ENCODE data around the gene LSMEM2. TPM values are rescaled to one million over a fixed set of nuclear protein-coding genes. Genes with fewer than 3 reads are reported as not detected.
"Not testable (repeated sequence)": the region's sequence is repeated elsewhere in the genome, so short reads cannot be mapped to it uniquely, and the experiment has no call there.

Gene LSMEM2
- polyA plus RNA-seq, 1 experiment, result not detected

DNA sequence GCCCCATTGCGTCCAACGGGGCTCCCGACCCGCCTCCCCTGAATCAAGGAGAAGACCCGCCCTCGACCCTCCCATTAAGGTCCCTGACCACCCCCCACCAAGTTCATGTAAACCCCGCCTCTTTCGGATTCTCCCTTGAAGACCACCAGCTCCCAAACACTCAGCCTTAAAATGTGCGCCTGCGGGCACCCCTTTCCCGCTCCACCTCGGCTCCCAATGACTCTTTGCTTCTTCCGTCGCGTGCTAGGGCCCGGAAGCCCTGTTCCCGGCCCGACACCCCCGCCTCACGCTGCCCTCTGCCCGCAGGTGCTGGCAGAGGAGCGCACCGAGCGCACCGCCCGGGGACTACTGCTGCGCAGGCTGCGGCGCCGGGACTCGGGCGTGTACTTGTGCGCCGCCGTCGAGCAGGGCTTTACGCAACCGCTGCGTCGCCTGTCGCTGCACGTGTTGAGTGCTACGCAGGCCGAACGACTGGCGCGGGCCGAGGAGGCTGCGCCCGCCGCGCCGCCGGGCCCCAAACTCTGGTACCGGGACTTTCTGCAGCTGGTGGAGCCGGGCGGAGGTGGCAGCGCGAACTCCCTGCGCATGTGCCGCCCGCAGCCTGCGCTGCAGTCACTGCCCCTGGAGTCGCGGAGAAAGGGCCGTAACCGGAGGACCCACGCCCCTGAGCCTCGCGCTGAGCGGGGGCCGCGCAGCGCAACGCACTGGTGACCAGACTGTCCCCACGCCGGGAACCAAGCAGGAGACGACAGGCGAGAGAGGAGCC, 2.7 kb upstream of the LSMEM2 start:
- Histone ChIP-seq H3K27me3 (ENCODE audit: control insufficient read depth, insufficient read depth, low read length) (no peaks in the 10 kb centered on the region), H3K4me3 (ENCODE audit: low read depth, low read length) (no peak overlapping the region), H3K36me3 (ENCODE audit: control insufficient read depth, insufficient read depth, low read length) (peaks cover 30% of the 10 kb centered on the region)
- ChIA-PET CTCF (interaction anchor here (0.9 to 6.0 kb wide), 6 partner anchors 16 to 83 kb away, joined by 4 to 55 read pairs (median 17); partner anchors contain the start of gene GNAT1), POLR2A (no interaction called here)
- TF ChIP-seq, protein P1, sequence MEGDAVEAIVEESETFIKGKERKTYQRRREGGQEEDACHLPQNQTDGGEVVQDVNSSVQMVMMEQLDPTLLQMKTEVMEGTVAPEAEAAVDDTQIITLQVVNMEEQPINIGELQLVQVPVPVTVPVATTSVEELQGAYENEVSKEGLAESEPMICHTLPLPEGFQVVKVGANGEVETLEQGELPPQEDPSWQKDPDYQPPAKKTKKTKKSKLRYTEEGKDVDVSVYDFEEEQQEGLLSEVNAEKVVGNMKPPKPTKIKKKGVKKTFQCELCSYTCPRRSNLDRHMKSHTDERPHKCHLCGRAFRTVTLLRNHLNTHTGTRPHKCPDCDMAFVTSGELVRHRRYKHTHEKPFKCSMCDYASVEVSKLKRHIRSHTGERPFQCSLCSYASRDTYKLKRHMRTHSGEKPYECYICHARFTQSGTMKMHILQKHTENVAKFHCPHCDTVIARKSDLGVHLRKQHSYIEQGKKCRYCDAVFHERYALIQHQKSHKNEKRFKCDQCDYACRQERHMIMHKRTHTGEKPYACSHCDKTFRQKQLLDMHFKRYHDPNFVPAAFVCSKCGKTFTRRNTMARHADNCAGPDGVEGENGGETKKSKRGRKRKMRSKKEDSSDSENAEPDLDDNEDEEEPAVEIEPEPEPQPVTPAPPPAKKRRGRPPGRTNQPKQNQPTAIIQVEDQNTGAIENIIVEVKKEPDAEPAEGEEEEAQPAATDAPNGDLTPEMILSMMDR (IDR thresholded peaks at IDR 0.05; ENCODE audit: insufficient read depth, low read depth, low read length), result no peak
- no peak for DNase-seq (ENCODE audit: low read depth)

DNA sequence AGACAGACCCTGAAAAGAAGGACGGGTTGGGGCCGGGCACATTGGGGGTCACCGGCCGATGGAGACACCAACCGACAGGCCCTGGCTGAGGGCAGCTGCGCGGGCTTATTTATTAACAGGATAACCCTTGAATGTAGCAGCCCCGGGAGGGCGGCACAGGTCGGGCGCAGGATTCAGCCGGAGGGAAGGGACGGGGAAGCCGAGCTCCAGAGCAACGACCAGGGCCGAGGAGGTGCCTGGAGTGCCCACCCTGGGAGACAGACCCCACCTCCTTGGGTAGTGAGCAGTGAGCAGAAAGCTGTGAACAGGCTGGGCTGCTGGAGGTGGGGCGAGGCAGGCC, 2.2 kb upstream of the LSMEM2 start:
- ChIA-PET POLR2A (no interaction called here), CTCF (interaction anchor here (0.9 to 5.6 kb wide), 4 partner anchors 17 to 82 kb away, joined by 4 to 23 read pairs (median 17); no protein-coding TSS in a partner anchor)
- H3K36me3 ChIP-seq (ENCODE audit: control insufficient read depth, insufficient read depth, low read length), result peaks cover 30% of the 10 kb centered on the region
- H3K4me3 ChIP-seq (ENCODE audit: low read depth, low read length), result no peak overlapping the region
- H3K27me3 ChIP-seq (ENCODE audit: control insufficient read depth, insufficient read depth, low read length), result no peaks in the 10 kb centered on the region
- TF ChIP-seq, protein P1 (IDR thresholded peaks at IDR 0.05; ENCODE audit: insufficient read depth, low read depth, low read length), result no peak
- no peak for DNase-seq (ENCODE audit: low read depth)

DNA sequence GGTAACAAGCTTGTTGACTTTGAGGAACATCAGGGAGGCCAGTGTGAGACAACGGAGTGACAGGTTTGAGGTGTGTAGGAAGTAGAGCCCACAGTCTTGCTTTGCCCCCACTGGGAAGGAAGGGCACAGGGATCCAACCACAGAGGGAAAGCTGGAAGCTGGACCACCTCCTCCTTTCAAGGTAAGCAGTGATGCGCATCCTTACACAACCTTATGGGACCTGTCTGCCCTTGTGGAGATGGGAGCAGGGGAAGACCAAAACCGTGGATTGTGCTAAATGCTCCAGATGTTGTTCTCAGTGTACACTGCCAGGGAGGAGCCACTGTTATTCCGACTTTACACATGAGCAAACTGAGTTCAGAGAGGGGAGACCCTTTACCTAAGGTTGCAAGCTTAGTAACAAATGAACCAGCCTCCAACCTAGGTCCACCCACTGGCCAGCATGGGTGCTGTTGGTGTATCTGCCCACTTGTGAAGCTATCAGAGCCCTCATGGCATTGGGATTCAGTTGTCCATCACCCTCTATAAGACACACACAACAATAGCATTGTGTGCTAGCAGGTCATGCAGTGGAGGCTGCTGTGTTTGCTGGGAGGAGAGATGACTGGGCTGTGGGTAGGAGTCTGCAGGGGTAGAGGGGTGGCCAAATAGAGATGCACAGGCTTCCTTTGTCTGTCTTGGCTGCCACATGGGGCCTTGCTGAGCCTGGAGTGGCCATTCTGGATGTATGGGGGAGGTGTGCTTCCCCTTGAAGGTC, 586 bp upstream of the LSMEM2 start:
- TF ChIP-seq, protein P1 (IDR thresholded peaks at IDR 0.05; ENCODE audit: insufficient read depth, low read depth, low read length), result no peak
- H3K27me3 ChIP-seq (ENCODE audit: control insufficient read depth, insufficient read depth, low read length), result no peaks in the 10 kb centered on the region
- ChIA-PET POLR2A (no interaction called here), CTCF (interaction anchor here (0.6 to 5.6 kb wide), 8 partner anchors 9 to 336 kb away, joined by 3 to 23 read pairs (median 7); partner anchors contain the start of gene SEMA3B)
- no peak overlapping the region for H3K4me3 ChIP-seq (ENCODE audit: low read depth, low read length)
- H3K36me3 ChIP-seq (ENCODE audit: control insufficient read depth, insufficient read depth, low read length), result peaks cover 30% of the 10 kb centered on the region
- DNase-seq (ENCODE audit: low read depth), result no peak

DNA sequence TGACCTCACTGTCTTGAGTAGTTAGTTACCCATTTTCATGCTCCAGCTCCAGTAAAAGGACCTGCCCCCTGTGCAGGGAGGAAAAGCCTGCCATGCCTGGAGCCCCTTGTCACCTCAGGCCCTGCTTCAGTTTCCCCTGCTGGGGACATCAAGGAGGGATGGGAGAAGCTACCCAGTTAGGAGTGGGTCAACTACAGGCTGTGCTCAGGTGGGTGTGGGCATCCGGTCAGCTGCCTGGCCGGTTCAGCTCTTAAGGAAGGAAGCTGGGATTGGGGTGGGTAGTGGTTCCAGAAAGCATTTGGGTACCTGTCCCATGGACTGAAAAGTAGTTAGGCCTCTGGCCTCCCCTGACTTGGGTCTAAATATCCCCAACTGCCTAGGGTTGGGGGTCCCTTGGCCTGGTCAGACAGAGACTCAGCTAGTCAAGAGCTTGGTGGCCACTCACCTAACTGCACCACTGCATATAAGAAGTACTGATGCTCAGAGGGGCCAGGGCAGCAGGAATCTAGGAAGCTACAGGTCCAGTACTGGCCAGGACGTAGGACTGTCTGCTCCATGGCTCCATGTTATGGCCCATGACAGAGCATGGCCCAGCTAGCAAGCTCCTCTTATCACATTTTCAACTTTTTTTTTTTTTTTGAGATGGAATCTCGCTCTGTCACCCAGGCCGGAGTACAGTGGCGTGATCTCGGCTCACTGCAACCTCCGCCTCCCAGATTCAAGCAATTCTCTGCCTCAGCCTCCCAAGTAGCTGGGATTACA, 549 bp downstream of the LSMEM2 start:
- Histone ChIP-seq H3K4me3 (ENCODE audit: low read depth, low read length) (no peak overlapping the region), H3K36me3 (ENCODE audit: control insufficient read depth, insufficient read depth, low read length) (peaks cover 22% of the 10 kb centered on the region), H3K27me3 (ENCODE audit: control insufficient read depth, insufficient read depth, low read length) (no peaks in the 10 kb centered on the region)
- ChIA-PET POLR2A (interaction anchor here (0.6 kb wide), 2 partner anchors 13 to 68 kb away, joined by 4 to 6 read pairs; no protein-coding TSS in a partner anchor), CTCF (interaction anchor here (0.6 to 5.6 kb wide), 9 partner anchors 10 to 85 kb away, joined by 3 to 23 read pairs (median 4); partner anchors contain the start of genes HYAL2 and SEMA3B)
- no peak for DNase-seq (ENCODE audit: low read depth)
- TF ChIP-seq, protein P1 (IDR thresholded peaks at IDR 0.05; ENCODE audit: insufficient read depth, low read depth, low read length), result no peak

DNA sequence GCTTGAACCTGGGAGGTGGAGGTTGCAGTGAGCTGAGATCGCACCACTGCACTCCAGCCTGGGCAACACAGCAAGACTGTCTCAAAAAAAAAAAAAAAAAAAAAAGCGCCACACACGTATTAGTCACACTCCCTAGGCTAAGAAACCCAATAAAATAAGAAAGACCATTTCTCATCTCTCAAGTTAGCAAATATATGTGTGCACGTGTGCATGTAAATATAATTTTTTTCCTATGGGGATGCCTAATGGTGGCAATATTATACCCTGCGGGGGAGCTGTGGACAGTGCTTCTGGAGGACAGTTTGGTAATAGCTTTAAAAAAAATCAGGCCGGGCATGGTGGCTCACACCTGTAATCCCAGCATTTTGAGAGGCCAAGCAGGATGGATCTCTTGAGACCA, 5.2 kb downstream of the LSMEM2 start:
- DNase-seq (ENCODE audit: low read depth); H3K4me3 ChIP-seq (ENCODE audit: low read depth, low read length); H3K27me3 ChIP-seq (ENCODE audit: control insufficient read depth, insufficient read depth, low read length): not testable (repeated sequence)
- POLR2A ChIA-PET, result interaction anchor here (0.7 kb wide), 1 partner anchor 480 kb away, joined by 15 read pairs; no protein-coding TSS in a partner anchor
- peaks cover 18% of the 10 kb centered on the region for H3K36me3 ChIP-seq (ENCODE audit: control insufficient read depth, insufficient read depth, low read length)
- CTCF ChIA-PET, result interaction anchor here (0.7 kb wide), 1 partner anchor 258 kb away, joined by 3 read pairs; no protein-coding TSS in a partner anchor
